HFF-Myc (cell line): Measurements from ENCODE around the gene PLA2G3.
A peak's percentile ranks its signal among the peaks of the same experiment; 100 is the strongest.
"Not testable (repeated sequence)": the region's sequence is repeated elsewhere in the genome, so short reads cannot be mapped to it uniquely, and the experiment has no call there.

ENCODE experiments used
- DNase-seq: peaks from one replicate; pipeline ENCODE4 v3.0.0-alpha.2; 2011; ENCODE audit warnings: low read depth; ENCODE audit errors: extremely low read depth
- H3K4me3 ChIP-seq: replicated peaks from 2 replicates; pipeline ENCODE4 v1.5.1; 2011; ENCODE audit warnings: low read depth, mild to moderate bottlenecking, control low read depth, low read length
- TF ChIP-seq, protein P1 (sequence below): IDR thresholded peaks from 2 replicates; pipeline ENCODE4 v1.5.1; 2012; ENCODE audit warnings: mild to moderate bottlenecking, low read depth, low read length, control low read depth; ENCODE audit errors: missing control alignments

The PLA2G3 gene

DNA sequence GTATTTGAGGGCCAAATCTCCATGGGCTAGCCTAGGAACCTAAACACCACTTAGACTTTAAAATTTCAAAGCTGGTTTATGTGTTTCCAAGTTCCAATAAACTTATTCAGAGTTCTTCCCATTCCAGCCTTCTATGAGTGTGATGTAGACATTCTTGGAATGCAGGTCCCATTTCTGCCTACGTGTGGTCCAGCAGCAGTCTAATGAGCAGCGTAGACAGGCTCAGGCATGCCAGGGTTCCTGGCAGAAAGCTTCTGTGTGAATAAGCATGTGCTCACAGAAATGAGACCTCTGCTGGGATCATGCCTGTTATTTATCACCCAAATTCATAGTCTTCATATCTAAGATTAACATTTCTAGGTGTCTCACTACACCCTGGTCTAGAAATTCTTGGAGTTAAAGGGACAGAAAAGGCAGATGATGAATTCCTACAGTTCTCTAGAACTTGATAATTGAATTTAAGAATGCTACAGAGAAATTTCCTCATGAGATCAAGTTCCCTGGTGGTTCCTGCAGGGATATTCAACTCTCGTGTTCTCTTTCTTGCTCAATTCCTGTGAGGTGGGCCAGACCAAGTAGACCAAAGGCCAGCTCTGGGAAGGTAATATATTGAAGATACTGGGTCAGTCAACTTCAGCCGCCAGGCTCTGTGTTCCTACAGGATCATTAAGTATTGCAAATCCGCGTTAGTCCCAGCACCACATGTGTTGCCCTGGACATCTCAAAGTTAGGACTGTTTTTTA is 37.3 kb upstream of the PLA2G3 start:
- no peak overlapping the region for H3K4me3 ChIP-seq
- TF ChIP-seq, protein P1, sequence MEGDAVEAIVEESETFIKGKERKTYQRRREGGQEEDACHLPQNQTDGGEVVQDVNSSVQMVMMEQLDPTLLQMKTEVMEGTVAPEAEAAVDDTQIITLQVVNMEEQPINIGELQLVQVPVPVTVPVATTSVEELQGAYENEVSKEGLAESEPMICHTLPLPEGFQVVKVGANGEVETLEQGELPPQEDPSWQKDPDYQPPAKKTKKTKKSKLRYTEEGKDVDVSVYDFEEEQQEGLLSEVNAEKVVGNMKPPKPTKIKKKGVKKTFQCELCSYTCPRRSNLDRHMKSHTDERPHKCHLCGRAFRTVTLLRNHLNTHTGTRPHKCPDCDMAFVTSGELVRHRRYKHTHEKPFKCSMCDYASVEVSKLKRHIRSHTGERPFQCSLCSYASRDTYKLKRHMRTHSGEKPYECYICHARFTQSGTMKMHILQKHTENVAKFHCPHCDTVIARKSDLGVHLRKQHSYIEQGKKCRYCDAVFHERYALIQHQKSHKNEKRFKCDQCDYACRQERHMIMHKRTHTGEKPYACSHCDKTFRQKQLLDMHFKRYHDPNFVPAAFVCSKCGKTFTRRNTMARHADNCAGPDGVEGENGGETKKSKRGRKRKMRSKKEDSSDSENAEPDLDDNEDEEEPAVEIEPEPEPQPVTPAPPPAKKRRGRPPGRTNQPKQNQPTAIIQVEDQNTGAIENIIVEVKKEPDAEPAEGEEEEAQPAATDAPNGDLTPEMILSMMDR, result no peak
- peak; percentile 35 for DNase-seq

DNA sequence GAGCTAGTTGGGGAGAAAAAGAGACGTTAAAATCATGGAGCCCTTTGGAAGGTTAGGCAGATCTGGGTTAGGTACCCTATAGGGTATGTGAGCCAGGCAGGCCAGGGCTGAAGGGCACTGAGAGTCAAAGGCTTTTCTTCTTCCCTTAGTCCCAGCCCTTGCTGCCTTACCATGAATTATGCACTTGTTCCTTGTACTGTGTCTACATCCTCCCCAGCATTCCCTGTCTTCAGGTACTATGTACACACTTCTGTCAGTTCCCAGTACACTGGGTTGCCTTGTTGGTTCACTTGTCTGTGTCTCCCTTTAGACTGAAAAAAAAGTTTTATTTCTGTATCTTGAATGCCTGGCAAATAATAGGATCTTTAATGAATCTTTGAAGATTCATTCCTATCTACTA is 36.6 kb upstream of the PLA2G3 start:
- DNase-seq, result no peak
- TF ChIP-seq, protein P1, result no peak
- H3K4me3 ChIP-seq, result no peak overlapping the region

DNA sequence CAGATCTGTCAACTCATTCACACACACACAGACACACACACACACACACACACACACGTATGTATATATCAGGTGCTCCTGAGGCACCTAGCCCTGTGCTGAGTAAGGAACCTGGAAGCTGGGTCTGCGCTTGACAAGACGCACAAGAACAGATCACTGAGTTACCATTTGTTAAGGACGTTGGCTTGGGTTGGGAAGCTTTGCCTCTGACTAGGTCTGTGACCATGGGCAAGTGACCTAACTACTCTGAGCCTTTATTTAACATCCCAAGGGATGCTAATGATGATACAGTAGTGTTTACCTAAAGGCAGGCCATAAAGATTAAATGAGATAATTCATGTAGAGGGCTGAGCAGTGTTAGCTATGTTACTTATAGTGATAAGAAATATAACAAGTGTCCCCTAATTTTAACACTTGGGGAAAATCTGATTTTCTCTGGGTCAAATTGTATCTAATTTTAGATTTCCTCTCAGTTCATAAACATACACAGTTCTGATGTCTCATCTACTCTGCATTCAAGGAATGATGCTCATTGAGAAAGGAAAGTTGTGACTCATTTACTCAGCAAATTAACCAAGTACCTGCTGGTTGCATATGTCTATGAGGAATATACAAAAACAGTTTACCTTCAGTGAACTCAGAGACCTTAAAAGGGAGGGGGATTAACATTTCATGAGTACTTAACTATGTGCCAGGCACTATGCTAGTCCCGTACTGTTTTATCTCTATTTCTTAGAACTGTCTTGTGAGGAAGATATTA is 33.3 kb upstream of the PLA2G3 start:
- no peak for DNase-seq
- TF ChIP-seq, protein P1, result no peak
- no peak overlapping the region for H3K4me3 ChIP-seq

DNA sequence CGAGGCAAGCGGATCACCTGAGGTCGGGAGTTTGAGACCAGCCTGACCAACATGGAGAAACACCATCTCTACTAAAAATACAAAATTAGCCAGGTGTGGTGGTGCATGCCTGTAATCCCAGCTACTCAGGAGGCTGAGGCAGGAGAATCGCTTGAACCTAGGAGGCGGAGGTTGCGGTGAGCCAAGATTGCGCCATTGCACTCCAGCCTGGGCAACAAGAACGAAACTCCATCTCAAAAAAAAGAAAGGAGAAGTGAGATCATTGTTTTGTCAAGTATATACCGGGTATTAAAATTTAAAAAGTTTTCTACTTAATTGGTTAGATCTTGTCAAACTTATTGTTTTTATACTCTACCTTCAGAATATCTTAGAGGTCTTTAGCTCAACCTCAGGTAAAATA is 31.4 kb upstream of the PLA2G3 start:
- DNase-seq, H3K4me3 ChIP-seq: not testable (repeated sequence)

DNA sequence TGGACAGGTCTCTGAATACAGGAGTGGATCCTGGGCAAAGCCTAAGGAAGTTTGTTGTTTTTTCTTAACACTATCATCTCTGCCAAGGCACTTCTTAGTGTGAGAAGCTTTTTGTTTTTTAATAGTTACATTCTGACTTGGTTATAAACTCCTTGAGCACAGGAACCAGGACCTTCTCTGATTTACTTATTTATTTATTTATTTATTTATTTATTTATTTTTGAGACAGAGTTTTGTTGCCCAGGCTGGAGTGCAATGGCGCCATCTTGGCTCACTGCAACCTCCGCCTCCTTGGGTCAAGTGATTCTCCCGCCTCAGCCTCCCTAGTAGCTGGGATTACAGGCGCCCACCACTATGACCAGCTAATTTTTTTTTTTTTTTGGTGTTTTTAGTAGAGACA is 30.7 kb upstream of the PLA2G3 start:
- DNase-seq, result no peak
- H3K4me3 ChIP-seq, result no peak overlapping the region
- TF ChIP-seq, protein P1, result no peak

DNA sequence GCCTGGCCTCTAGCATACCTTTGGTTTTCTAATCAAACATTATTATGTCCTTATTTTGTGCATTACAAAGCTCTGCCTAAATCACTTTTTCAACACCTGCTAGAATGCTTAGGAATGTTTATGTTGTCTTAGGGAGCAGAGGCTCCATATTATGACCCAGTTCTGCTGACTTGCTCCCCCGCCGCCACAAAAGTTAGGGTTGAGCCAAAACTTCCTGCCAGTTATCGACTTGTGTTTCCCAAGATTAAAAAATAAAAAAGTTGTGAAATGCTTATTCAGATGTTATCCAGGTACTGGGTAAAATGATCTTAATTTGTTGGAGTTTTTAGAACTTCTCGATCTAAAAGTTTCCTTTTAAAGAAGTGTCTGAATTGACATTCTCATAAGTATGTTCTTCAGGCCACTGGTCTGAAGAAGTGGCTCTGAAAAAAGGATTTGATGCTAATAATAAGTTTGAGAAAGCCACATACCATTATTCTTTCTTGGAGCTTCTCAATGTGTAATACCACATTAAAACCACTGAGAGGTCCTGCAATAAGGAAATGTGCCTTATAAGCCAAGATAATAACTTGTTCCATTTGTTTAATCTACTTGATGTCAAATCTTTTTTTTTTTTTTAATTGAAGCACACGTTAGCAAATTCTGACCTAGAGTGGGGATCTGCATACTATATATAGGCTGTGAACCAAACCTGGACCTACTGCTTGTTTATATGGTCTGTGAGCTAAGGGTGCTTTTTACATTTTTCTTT is 21.9 kb upstream of the PLA2G3 start:
- H3K4me3 ChIP-seq, result no peak overlapping the region
- TF ChIP-seq, protein P1, result no peak
- no peak for DNase-seq

DNA sequence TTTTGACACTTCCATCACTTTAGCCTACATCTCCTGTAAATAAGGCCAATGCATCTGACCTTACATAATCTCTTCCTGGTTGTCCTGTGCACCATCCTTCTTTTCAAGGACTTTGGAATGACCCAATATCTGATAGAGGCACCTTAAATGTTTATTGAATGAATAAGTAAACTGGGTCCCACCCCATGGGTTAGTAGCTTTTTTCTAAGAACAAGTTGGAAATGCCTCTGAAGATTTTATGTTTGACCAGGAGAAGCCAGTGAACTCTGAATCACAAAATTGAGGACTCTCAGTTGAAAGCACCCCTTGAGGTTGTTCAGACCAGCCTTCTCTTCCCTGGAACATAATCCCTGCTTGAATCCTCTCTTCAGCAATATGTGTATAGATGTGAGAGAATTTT is 21.1 kb upstream of the PLA2G3 start:
- H3K4me3 ChIP-seq, result peak overlapping the region; percentile 95
- TF ChIP-seq, protein P1, result no peak
- no peak for DNase-seq
